ENCODE data around the gene BST2. TPM values are rescaled to one million over a fixed set of nuclear protein-coding genes. Genes with fewer than 3 reads are reported as not detected.

BST2 gene
- polyA plus RNA-seq, 3 donors = 225 to 284 (median 272) TPM

DNA sequence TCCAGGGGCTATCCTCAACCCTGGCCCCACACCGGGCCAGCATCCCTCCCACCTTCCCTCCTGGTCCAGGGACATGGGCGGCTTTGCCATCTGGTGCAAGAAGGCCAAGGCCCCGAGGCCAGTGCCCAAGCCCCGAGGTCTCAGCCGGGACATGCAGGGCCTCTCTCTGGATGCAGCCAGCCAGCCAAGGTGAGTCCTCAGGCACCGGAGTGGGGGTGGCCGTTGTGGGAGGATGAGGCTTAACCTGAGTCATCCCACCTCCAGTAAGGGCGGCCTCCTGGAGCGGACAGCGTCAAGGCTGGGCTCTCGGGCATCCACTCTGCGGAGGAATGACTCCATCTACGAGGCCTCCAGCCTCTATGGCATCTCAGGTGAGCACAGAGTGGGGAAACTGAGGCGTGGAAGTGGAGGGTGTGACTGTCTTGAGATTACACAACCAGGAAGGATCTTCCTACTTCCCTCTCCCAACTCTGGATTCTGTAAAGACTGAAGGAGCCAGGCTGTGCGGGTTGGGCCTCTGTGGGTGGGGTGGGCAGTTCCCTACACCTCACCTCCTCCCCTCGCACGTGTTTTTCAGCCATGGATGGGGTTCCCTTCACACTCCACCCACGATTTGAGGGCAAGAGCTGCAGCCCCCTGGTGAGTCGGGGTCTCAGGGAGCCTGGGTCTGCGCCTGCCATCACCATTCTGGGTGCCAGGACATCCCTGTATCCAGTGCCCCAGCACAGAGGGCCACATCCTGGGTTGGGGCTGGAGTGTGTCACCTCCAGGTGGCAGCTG lies 18.2 kb upstream of the BST2 start:
- DNase-seq = no peak
- Histone ChIP-seq H3K4me1 (ENCODE audit: control insufficient read depth in 1 of 2, insufficient read depth in 2 of 2, low read length in 2 of 2) (peaks cover 15 to 29% of the 10 kb centered on the region in 2 donors), H3K27me3 (ENCODE audit: control insufficient read depth in 2 of 2, insufficient read depth in 2 of 2, low read length in 2 of 2) (no peaks in the 10 kb centered on the region), H3K9me3 (replicated peaks in 1 of 2; ENCODE audit: control insufficient read depth in 1 of 2, insufficient read depth in 1 of 2, low read length in 2 of 2) (no peaks in the 10 kb centered on the region), H3K79me2 (ENCODE audit: insufficient read depth, low read length) (no peaks in the 10 kb centered on the region), H3K4me3 (replicated peaks in 1 of 3; ENCODE audit: low read depth in 2 of 3, low read length in 3 of 3) (no peak overlapping the region), H3K36me3 (replicated peaks in 1 of 2; ENCODE audit: control insufficient read depth in 1 of 2, insufficient read depth in 2 of 2, low read length in 2 of 2) (peaks cover 8 to 22% of the 10 kb centered on the region in 2 donors), H3K9ac (ENCODE audit: insufficient read depth, low read length, poor library complexity, severe bottlenecking) (no peak overlapping the region), H4K20me1 (ENCODE audit: insufficient read depth, low read length) (no peaks in the 10 kb centered on the region), H2AFZ (ENCODE audit: insufficient read depth, low read depth, low read length, poor library complexity, severe bottlenecking) (no peak overlapping the region), H3K4me2 (replicated peaks; ENCODE audit: extremely low read depth, low read length, poor library complexity, severe bottlenecking) (no peak overlapping the region), H3K27ac (ENCODE audit: low read depth in 1 of 2, low read length in 2 of 2) (no peak overlapping the region)
- TF ChIP-seq, protein P1, sequence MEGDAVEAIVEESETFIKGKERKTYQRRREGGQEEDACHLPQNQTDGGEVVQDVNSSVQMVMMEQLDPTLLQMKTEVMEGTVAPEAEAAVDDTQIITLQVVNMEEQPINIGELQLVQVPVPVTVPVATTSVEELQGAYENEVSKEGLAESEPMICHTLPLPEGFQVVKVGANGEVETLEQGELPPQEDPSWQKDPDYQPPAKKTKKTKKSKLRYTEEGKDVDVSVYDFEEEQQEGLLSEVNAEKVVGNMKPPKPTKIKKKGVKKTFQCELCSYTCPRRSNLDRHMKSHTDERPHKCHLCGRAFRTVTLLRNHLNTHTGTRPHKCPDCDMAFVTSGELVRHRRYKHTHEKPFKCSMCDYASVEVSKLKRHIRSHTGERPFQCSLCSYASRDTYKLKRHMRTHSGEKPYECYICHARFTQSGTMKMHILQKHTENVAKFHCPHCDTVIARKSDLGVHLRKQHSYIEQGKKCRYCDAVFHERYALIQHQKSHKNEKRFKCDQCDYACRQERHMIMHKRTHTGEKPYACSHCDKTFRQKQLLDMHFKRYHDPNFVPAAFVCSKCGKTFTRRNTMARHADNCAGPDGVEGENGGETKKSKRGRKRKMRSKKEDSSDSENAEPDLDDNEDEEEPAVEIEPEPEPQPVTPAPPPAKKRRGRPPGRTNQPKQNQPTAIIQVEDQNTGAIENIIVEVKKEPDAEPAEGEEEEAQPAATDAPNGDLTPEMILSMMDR (IDR thresholded peaks at IDR 0.05) = no peak
- Mint-ChIP-seq H3K36me3 (peaks cover 16 to 29% of the 10 kb centered on the region in 2 donors), H3K4me3 (no peak overlapping the region), H3K27me3 (ENCODE audit: low read depth in 3 of 3) (peaks cover 0 to 4% (median 0%) of the 10 kb centered on the region in 3 donors), H3K4me1 (peaks cover 24% of the 10 kb centered on the region), H3K9me3 (peaks cover 0 to 2% (median 0%) of the 10 kb centered on the region in 7 donors), H3K27ac (no peak overlapping the region)
- WGBS (ENCODE audit: insufficient coverage) = 100% methylated on average over 3 of the region's 20 CpGs
- intact Hi-C loops (cut with micrococcal nuclease) = no loop called here

DNA sequence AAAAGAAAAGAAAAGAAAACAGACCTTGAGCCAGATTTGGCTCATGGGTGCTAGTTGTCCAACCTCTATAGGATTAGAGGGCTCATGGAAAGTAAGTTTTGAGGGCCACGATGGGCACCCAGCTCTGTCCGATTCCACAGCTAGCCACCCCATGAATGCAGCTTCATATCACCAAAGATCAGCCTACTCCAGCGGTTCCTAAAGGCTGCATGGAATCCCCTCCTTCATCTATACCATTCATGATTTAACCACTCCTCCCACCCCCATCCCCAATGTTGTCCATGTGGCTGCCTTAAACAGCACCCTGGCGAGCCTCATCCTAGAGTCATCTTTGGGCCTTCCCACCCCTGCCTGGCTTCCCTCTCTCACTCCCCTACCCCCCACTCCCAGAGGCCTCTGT lies 16.5 kb upstream of the BST2 start:
- no peak overlapping the region for H3K4me3 Mint-ChIP-seq

More for the DNA sequence above, 16.5 kb upstream of the BST2 start:
- Histone ChIP-seq H2AFZ (ENCODE audit: insufficient read depth, low read depth, low read length, poor library complexity, severe bottlenecking) (no peak overlapping the region), H3K27ac (ENCODE audit: low read depth in 1 of 2, low read length in 2 of 2) (no peak overlapping the region), H3K27me3 (ENCODE audit: control insufficient read depth in 2 of 2, insufficient read depth in 2 of 2, low read length in 2 of 2) (no peaks in the 10 kb centered on the region), H3K4me3 (replicated peaks in 1 of 3; ENCODE audit: low read depth in 2 of 3, low read length in 3 of 3) (no peak overlapping the region), H3K9ac (ENCODE audit: insufficient read depth, low read length, poor library complexity, severe bottlenecking) (no peak overlapping the region), H4K20me1 (ENCODE audit: insufficient read depth, low read length) (no peaks in the 10 kb centered on the region), H3K4me1 (ENCODE audit: control insufficient read depth in 1 of 2, insufficient read depth in 2 of 2, low read length in 2 of 2) (peaks cover 15 to 29% of the 10 kb centered on the region in 2 donors), H3K36me3 (replicated peaks in 1 of 2; ENCODE audit: control insufficient read depth in 1 of 2, insufficient read depth in 2 of 2, low read length in 2 of 2) (peaks cover 8 to 22% of the 10 kb centered on the region in 2 donors), H3K4me2 (replicated peaks; ENCODE audit: extremely low read depth, low read length, poor library complexity, severe bottlenecking) (no peak overlapping the region), H3K79me2 (ENCODE audit: insufficient read depth, low read length) (no peaks in the 10 kb centered on the region), H3K9me3 (replicated peaks in 1 of 2; ENCODE audit: control insufficient read depth in 1 of 2, insufficient read depth in 1 of 2, low read length in 2 of 2) (no peaks in the 10 kb centered on the region)
- no peak for DNase-seq
- H3K36me3 Mint-ChIP-seq = peaks cover 18 to 31% of the 10 kb centered on the region in 2 donors
- 97% methylated on average over 3 of the region's 4 CpGs for WGBS (ENCODE audit: insufficient coverage)
- peaks cover 24% of the 10 kb centered on the region for H3K4me1 Mint-ChIP-seq
- intact Hi-C loops (cut with micrococcal nuclease) = loop anchor here in 1 of 2 donors (2.0 kb wide), 1 partner anchor 15 kb away; no protein-coding TSS in a partner anchor
- peaks cover 0 to 2% (median 0%) of the 10 kb centered on the region in 3 donors for H3K27me3 Mint-ChIP-seq (ENCODE audit: low read depth in 3 of 3)
- TF ChIP-seq, protein P1 (IDR thresholded peaks at IDR 0.05) = no peak
- H3K9me3 Mint-ChIP-seq = no peaks in the 10 kb centered on the region
- H3K27ac Mint-ChIP-seq = no peak overlapping the region

All from CD14-positive monocyte (primary cell).